Measurements from ENCODE around the gene ZSWIM1.

Gene ZSWIM1

DNA sequence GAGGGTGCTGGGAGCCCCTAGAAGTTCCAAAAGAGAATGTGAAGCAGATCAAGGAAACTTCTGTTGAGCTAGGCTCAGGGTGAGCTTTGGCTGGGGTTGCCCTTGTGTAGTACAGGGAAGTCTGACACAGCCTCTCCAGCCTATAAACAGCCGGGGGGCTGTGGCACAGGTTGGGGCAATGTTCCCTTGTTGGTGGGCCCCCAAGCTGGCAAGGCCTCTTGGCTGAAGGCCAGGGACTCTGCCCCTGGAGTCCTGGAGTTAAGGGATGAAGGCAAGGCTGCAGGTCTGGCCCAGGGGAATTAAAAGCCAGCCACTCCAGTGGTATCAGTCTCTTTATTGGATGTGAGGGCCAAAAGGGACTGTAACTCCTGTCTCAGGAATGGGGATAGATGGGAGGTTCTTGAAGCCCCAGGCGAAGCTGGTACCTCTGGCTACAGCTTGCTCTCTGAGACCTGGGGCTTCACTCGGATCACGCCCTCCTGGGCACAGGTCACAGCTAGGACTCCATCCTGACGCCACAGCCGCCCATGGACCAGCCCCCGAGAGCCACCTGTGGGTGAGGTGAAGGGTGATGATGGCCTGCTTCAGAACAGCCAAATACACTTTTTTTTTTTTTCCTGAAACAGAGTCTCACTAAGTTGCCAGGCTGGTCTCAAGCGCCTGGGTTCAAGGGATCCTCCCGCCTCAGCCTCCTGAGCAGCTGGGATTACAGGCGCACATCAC is 39.5 kb upstream of the ZSWIM1 start:
- no peak for TF ChIP-seq SIN3A (IDR thresholded peaks at IDR 0.05; ENCODE audit: borderline replicate concordance, insufficient read depth, low read length)
- TF ChIP-seq, protein P1, sequence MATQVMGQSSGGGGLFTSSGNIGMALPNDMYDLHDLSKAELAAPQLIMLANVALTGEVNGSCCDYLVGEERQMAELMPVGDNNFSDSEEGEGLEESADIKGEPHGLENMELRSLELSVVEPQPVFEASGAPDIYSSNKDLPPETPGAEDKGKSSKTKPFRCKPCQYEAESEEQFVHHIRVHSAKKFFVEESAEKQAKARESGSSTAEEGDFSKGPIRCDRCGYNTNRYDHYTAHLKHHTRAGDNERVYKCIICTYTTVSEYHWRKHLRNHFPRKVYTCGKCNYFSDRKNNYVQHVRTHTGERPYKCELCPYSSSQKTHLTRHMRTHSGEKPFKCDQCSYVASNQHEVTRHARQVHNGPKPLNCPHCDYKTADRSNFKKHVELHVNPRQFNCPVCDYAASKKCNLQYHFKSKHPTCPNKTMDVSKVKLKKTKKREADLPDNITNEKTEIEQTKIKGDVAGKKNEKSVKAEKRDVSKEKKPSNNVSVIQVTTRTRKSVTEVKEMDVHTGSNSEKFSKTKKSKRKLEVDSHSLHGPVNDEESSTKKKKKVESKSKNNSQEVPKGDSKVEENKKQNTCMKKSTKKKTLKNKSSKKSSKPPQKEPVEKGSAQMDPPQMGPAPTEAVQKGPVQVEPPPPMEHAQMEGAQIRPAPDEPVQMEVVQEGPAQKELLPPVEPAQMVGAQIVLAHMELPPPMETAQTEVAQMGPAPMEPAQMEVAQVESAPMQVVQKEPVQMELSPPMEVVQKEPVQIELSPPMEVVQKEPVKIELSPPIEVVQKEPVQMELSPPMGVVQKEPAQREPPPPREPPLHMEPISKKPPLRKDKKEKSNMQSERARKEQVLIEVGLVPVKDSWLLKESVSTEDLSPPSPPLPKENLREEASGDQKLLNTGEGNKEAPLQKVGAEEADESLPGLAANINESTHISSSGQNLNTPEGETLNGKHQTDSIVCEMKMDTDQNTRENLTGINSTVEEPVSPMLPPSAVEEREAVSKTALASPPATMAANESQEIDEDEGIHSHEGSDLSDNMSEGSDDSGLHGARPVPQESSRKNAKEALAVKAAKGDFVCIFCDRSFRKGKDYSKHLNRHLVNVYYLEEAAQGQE (IDR thresholded peaks at IDR 0.05; ENCODE audit: insufficient read depth in 1 of 2, low read depth in 2 of 2, low read length in 2 of 2) = no peak
- no peak for TF ChIP-seq FOXP2 (optimal IDR thresholded peaks at IDR 0.05; ENCODE audit: borderline replicate concordance, extremely low read depth, extremely low read length, insufficient read depth)
- TF ChIP-seq POLR2AphosphoS5 (IDR thresholded peaks at IDR 0.05; ENCODE audit: low read depth, low read length) = no peak
- TF ChIP-seq TAF1 (IDR thresholded peaks at IDR 0.05; ENCODE audit: borderline replicate concordance, insufficient read depth, low read length) = no peak

DNA sequence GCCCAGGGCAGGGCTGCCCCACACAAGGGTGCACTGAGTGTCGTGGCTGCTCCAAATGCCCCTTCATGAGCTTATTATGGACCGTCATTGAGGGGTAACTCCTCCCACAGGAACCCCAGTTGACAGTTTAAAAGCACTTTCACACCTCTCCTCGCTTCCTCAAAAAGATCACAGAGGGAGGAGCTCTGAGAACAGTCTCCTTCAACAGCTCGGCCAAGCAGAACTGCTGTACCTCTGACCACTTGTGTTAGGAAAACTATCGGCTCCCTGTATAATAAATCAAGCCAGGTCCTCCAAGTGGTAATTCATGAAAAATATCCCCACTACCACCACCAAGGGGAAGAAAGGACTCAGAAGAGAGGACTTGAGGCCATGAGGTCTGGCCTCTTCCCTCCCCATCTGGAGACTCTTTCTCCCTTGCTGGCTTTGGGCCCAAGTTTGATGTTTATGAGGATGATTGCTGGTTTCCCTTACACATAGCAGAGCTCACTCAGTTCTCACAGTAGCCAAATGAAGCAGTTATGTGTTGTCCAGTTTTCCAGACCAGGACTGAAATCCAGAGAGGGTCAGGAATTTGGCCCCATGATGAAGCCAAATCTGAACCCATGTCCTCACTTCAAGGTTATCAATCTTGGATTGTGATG is 38.7 kb upstream of the ZSWIM1 start:
- TF ChIP-seq TAF1 (IDR thresholded peaks at IDR 0.05; ENCODE audit: borderline replicate concordance, insufficient read depth, low read length) = no peak
- TF ChIP-seq, protein P1 (IDR thresholded peaks at IDR 0.05; ENCODE audit: insufficient read depth in 1 of 2, low read depth in 2 of 2, low read length in 2 of 2) = no peak
- TF ChIP-seq FOXP2 (optimal IDR thresholded peaks at IDR 0.05; ENCODE audit: borderline replicate concordance, extremely low read depth, extremely low read length, insufficient read depth) = no peak

DNA sequence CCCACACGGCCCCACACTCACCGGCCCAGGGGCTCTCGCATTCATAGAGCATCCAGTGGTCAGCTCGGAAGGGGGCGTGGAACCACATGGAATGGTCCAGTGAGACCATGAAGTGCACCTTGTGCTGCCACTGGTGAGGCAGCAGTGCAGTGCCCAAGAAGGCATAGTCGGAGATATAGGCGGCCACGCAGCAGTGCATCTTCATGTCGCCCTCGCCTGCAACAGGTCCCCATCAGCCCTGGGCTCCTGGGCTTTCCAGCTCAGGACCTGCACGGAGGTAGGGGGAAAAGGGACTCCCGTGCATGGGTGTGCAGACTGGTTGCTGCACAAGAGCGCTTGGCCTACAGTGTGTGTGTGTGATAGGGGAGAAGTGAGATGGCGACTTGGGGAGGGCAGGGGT is 37.5 kb upstream of the ZSWIM1 start:
- TF ChIP-seq POLR2AphosphoS5 (IDR thresholded peaks at IDR 0.05; ENCODE audit: low read depth, low read length) (peak; percentile 12; the same call in 1 of the 2 replicates), SIN3A (IDR thresholded peaks at IDR 0.05; ENCODE audit: borderline replicate concordance, insufficient read depth, low read length) (no peak), TAF1 (IDR thresholded peaks at IDR 0.05; ENCODE audit: borderline replicate concordance, insufficient read depth, low read length) (no peak), FOXP2 (optimal IDR thresholded peaks at IDR 0.05; ENCODE audit: borderline replicate concordance, extremely low read depth, extremely low read length, insufficient read depth) (no peak)
- TF ChIP-seq, protein P1 (IDR thresholded peaks at IDR 0.05; ENCODE audit: insufficient read depth in 1 of 2, low read depth in 2 of 2, low read length in 2 of 2) = no peak

DNA sequence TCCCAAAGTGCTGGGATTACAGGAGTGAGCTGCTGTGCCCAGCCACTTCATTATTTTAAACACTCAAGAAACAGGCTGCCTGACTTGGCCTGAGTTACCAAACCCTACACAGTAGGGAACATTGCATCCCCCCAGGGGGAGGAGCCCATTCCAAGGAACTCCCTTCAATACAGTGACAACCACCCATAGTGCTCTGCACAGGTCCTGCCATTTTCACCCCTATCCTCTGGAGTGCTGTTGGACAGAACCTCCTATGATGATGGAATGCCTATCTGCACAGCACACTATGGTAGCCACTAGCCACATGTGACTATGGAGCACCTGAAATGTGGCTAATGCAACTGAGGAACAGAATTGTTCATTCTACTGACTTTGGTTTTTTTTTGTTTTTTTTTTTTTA is 35.6 kb upstream of the ZSWIM1 start:
- TF ChIP-seq POLR2AphosphoS5 (IDR thresholded peaks at IDR 0.05; ENCODE audit: low read depth, low read length) = no peak
- TF ChIP-seq, protein P1 (IDR thresholded peaks at IDR 0.05; ENCODE audit: insufficient read depth in 1 of 2, low read depth in 2 of 2, low read length in 2 of 2) = no peak
- no peak for TF ChIP-seq TAF1 (IDR thresholded peaks at IDR 0.05; ENCODE audit: borderline replicate concordance, insufficient read depth, low read length)
- no peak for TF ChIP-seq FOXP2 (optimal IDR thresholded peaks at IDR 0.05; ENCODE audit: borderline replicate concordance, extremely low read depth, extremely low read length, insufficient read depth)
- no peak for TF ChIP-seq SIN3A (IDR thresholded peaks at IDR 0.05; ENCODE audit: borderline replicate concordance, insufficient read depth, low read length)
